Tibial nerve (tissue), 3 donors: ENCODE data around the gene RBM19.

Experiments
- POLR2A ChIP-seq, 2 donors: fragments of 450-650 bp; IDR thresholded peaks; one replicate each; pipeline ENCODE4 v1.6.1; 2017; ENCODE audit warnings: antibody characterized with exemption in 2 of 2, mild to moderate bottlenecking in 2 of 2, moderate library complexity in 2 of 2
- TF ChIP-seq, protein P1 (sequence below), 5 experiments: fragments of 200-600 bp in 3 of 5; fragments of 450-650 bp in 2 of 5; sonication (generic) in 3 of 5; IDR thresholded peaks; one replicate each; pipeline ENCODE4 v1.5.1; 2016 to 2019; ENCODE audit warnings: antibody characterized with exemption in 5 of 5, mild to moderate bottlenecking in 3 of 5, moderate library complexity in 2 of 5

DNA sequence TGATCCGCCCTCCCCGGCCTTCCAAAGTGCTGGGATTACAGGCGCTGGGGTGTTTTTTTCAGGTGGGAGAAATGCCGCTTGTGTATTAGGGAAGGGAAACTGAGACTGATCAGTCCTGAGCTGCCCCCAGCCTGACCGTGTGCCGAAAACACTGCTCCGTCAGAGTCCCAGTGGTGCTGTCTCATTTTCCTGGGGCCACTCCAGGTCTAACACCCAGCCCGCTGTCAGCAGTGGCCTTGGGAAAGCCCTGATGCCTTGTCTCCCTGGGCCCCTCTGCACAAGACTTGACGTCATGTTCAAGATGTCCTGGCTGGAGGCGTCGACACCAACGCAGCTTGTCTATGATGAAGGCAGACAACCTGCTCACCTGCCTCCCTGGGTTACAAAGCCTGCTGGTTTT is 165.9 kb downstream of the RBM19 start:
- TF ChIP-seq, protein P1, sequence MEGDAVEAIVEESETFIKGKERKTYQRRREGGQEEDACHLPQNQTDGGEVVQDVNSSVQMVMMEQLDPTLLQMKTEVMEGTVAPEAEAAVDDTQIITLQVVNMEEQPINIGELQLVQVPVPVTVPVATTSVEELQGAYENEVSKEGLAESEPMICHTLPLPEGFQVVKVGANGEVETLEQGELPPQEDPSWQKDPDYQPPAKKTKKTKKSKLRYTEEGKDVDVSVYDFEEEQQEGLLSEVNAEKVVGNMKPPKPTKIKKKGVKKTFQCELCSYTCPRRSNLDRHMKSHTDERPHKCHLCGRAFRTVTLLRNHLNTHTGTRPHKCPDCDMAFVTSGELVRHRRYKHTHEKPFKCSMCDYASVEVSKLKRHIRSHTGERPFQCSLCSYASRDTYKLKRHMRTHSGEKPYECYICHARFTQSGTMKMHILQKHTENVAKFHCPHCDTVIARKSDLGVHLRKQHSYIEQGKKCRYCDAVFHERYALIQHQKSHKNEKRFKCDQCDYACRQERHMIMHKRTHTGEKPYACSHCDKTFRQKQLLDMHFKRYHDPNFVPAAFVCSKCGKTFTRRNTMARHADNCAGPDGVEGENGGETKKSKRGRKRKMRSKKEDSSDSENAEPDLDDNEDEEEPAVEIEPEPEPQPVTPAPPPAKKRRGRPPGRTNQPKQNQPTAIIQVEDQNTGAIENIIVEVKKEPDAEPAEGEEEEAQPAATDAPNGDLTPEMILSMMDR (IDR thresholded peaks at IDR 0.05) = no peak
- no peak for TF ChIP-seq POLR2A (IDR thresholded peaks at IDR 0.05)
